SK-N-SH (cell line): ENCODE measurements around the gene AREG. TPM values are rescaled to one million over a fixed set of nuclear protein-coding genes. Genes with fewer than 3 reads are reported as not detected.

ENCODE experiments used
- CTCF ChIA-PET: fragments of 300-600, 350-600 bp; formaldehyde crosslinking; extraction: SDS; loops from one replicate; lab custom pipeline; 2021; lab: Yijun Ruan, JAX
- POLR2A ChIA-PET: fragments of 350-600 bp; sonication (Branson Sonifier 250); formaldehyde crosslinking; extraction: SDS; loops from one replicate; lab custom pipeline; 2020; ENCODE audit warnings: antibody characterized with exemption, inconsistent platforms; lab: Yijun Ruan, JAX
- DNase-seq: peaks from one replicate; pipeline ENCODE4 v3.0.0; 2012
- H2AFZ ChIP-seq: fragments of 200-600 bp; sonication (generic); 2 replicates; pipeline ENCODE4 v1.8.1; 2016; ENCODE audit warnings: antibody characterized with exemption, mild to moderate bottlenecking, low read depth
- H3F3A ChIP-seq: fragments of 200-600 bp; sonication (generic); replicated peaks from 2 replicates; pipeline ENCODE3; 2016; ENCODE audit warnings: antibody characterized with exemption, mild to moderate bottlenecking; ENCODE audit not compliant: insufficient read depth
- H3K27ac ChIP-seq, 2 experiments: fragments of 200-500 bp in 1 of 2; fragments of 200-600 bp in 1 of 2; sonication (Bioruptor generic) in 1 of 2; sonication (generic), shearing (Covaris generic) in 1 of 2; 2 replicates each; pipeline versions ENCODE4 v1.5.1 to v1.6.1; 2014 to 2016; ENCODE audit warnings: low read depth in 2 of 2, inconsistent platforms in 1 of 2, low read length in 1 of 2, mild to moderate bottlenecking in 1 of 2, mixed read lengths in 1 of 2
- H3K27me3 ChIP-seq: fragments of 200-600 bp; sonication (generic), shearing (Covaris generic); 2 replicates; pipeline ENCODE4 v1.6.1; 2016; ENCODE audit warnings: mixed run types; ENCODE audit not compliant: insufficient read depth
- H3K36me3 ChIP-seq, 2 experiments: fragments of 200-500 bp in 1 of 2; fragments of 200-600 bp in 1 of 2; sonication (Bioruptor generic) in 1 of 2; sonication (generic) in 1 of 2; replicated peaks in 1 of 2; 2 replicates each; pipeline versions ENCODE3 to v1.5.1; 2014 to 2016; ENCODE audit warnings: low read length in 1 of 2, mild to moderate bottlenecking in 1 of 2; ENCODE audit not compliant: insufficient read depth in 2 of 2, control insufficient read depth in 1 of 2
- H3K4me1 ChIP-seq, 2 experiments: fragments of 200-500 bp in 1 of 2; fragments of 200-600 bp in 1 of 2; sonication (Bioruptor generic) in 1 of 2; sonication (generic), shearing (Covaris generic) in 1 of 2; 2 replicates each; pipeline versions ENCODE4 v1.5.1 to v1.6.1; 2014 to 2016; ENCODE audit warnings: low read depth in 1 of 2, low read length in 1 of 2, mixed run types in 1 of 2; ENCODE audit not compliant: insufficient read depth in 2 of 2, control insufficient read depth in 1 of 2
- H3K4me2 ChIP-seq: fragments of 200-600 bp; sonication (generic), shearing (Covaris generic); 2 replicates; pipeline ENCODE4 v1.6.1; 2017; ENCODE audit warnings: mixed run types
- H3K4me3 ChIP-seq, 2 experiments: fragments of 200-500 bp in 1 of 2; fragments of 200-600 bp in 1 of 2; sonication (Bioruptor generic) in 1 of 2; sonication (generic), shearing (Covaris generic) in 1 of 2; 2 replicates each; pipeline versions ENCODE4 v1.5.1 to v1.8.1; 2014 to 2016; ENCODE audit warnings: low read depth in 2 of 2, inconsistent platforms in 1 of 2, low read length in 1 of 2, mild to moderate bottlenecking in 1 of 2, mixed read lengths in 1 of 2, moderate library complexity in 1 of 2
- H3K79me2 ChIP-seq: fragments of 200-600 bp; sonication (generic); 2 replicates; pipeline ENCODE4 v1.8.1; 2017; ENCODE audit warnings: mild to moderate bottlenecking; ENCODE audit not compliant: insufficient read depth
- H3K9ac ChIP-seq: fragments of 200-600 bp; sonication (generic); 2 replicates; pipeline ENCODE4 v1.6.1; 2017; ENCODE audit warnings: mixed run types
- H3K9me2 ChIP-seq: fragments of 200-600 bp; sonication (generic); 2 replicates; pipeline ENCODE4 v1.6.1; 2017; ENCODE audit warnings: mixed run types
- H3K9me3 ChIP-seq: fragments of 200-600 bp; sonication (generic); 2 replicates; pipeline ENCODE4 v1.6.1; 2017; ENCODE audit warnings: mixed run types, mild to moderate bottlenecking, moderate library complexity
- H4K20me1 ChIP-seq: fragments of 200-600 bp; sonication (generic); 2 replicates; pipeline ENCODE4 v1.6.1; 2017; ENCODE audit warnings: mild to moderate bottlenecking, mixed run types; ENCODE audit not compliant: insufficient read depth
- ELF1 ChIP-seq: IDR thresholded peaks from 2 replicates; pipeline ENCODE4 v1.4.0; 2012
- FOXJ3 ChIP-seq: sonication (generic); formaldehyde crosslinking; IDR thresholded peaks from 2 replicates; pipeline ENCODE4 v1.5.1; 2020; ENCODE audit warnings: mild to moderate bottlenecking, missing genetic modification reagents
- FOXM1 ChIP-seq: IDR thresholded peaks from 2 replicates; pipeline ENCODE4 v1.4.0; 2012; ENCODE audit warnings: low read depth, mild to moderate bottlenecking
- MEF2A ChIP-seq: IDR thresholded peaks from 2 replicates; pipeline ENCODE4 v1.4.0; 2012; ENCODE audit warnings: low read depth, borderline replicate concordance
- TCF12 ChIP-seq: IDR thresholded peaks from 2 replicates; pipeline ENCODE4 v1.4.0; 2012
- TEAD4 ChIP-seq: IDR thresholded peaks from 2 replicates; pipeline ENCODE4 v1.4.0; 2012; ENCODE audit warnings: mild to moderate bottlenecking, borderline replicate concordance; ENCODE audit not compliant: insufficient read depth
- YY1 ChIP-seq: IDR thresholded peaks from 2 replicates; pipeline ENCODE4 v1.4.0; 2012; ENCODE audit warnings: low read depth, mild to moderate bottlenecking
- WGBS: methylation state at CpG from one replicate; pipeline ENCODE4 v1.1.6; 2017; ENCODE audit warnings: low lambda C conversion rate; 5-methylcytosine and 5-hydroxymethylcytosine counted together
- polyA plus RNA-seq, 3 experiments: library from polyadenylated mRNA; depleted of rRNA; stranded (reverse); fragments of >200 nt; gene quantifications; 2 replicates each; pipeline ENCODE4 v1.2.3, GENCODE V29; 2012
- TF ChIP-seq, protein P1 (sequence below): fragments of 150-350 bp; IDR thresholded peaks from 2 replicates; pipeline ENCODE4 v1.6.1; 2016; ENCODE audit warnings: mild to moderate bottlenecking, low read depth, low read length
- TF ChIP-seq, protein P2 (sequence below): IDR thresholded peaks from 2 replicates; pipeline ENCODE4; 2012
- TF ChIP-seq, protein P3 (sequence below): fragments of 200-600 bp; sonication (generic); IDR thresholded peaks from 2 replicates; pipeline ENCODE4 v1.6.1; 2017; ENCODE audit warnings: antibody characterized with exemption, mild to moderate bottlenecking, moderate library complexity
- TF ChIP-seq, protein P4 (sequence below): IDR thresholded peaks from 2 replicates; pipeline ENCODE4 v1.6.1; 2012; ENCODE audit warnings: mild to moderate bottlenecking, low read depth, low read length, moderate library complexity

The AREG gene
- polyA plus RNA-seq, 1 of the 3 experiments (the other 2 are of a cell fraction): not detected

- H3K4me3 ChIP-seq: no peak overlapping the region
- 12% methylated on average over 3 of the region's 3 CpGs for WGBS
- no peaks in the 10 kb centered on the region for H3K79me2 ChIP-seq
- H3K27ac ChIP-seq: no peak overlapping the region
- H3K27me3 ChIP-seq: peaks cover 21% of the 10 kb centered on the region; the same call in 1 of the 2 replicates
- no peaks in the 10 kb centered on the region for H4K20me1 ChIP-seq
- no peak overlapping the region for H3K9ac ChIP-seq
- H2AFZ ChIP-seq: no peak overlapping the region
- ChIA-PET CTCF (no interaction called here), POLR2A (no interaction called here)
- no peaks in the 10 kb centered on the region for H3K9me3 ChIP-seq
- DNase-seq: no peak
- H3F3A ChIP-seq: no peaks in the 10 kb centered on the region
- TF ChIP-seq TCF12 (no peak), MEF2A (no peak), ELF1 (no peak), TEAD4 (no peak), YY1 (no peak), FOXJ3 (CRISPR knock-in tag) (no peak)
- TF ChIP-seq, protein P1, sequence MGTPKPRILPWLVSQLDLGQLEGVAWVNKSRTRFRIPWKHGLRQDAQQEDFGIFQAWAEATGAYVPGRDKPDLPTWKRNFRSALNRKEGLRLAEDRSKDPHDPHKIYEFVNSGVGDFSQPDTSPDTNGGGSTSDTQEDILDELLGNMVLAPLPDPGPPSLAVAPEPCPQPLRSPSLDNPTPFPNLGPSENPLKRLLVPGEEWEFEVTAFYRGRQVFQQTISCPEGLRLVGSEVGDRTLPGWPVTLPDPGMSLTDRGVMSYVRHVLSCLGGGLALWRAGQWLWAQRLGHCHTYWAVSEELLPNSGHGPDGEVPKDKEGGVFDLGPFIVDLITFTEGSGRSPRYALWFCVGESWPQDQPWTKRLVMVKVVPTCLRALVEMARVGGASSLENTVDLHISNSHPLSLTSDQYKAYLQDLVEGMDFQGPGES: no peak
- TF ChIP-seq, protein P2, sequence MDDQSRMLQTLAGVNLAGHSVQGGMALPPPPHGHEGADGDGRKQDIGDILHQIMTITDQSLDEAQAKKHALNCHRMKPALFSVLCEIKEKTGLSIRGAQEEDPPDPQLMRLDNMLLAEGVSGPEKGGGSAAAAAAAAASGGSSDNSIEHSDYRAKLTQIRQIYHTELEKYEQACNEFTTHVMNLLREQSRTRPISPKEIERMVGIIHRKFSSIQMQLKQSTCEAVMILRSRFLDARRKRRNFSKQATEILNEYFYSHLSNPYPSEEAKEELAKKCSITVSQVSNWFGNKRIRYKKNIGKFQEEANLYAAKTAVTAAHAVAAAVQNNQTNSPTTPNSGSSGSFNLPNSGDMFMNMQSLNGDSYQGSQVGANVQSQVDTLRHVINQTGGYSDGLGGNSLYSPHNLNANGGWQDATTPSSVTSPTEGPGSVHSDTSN: no peak
- TF ChIP-seq, protein P3, sequence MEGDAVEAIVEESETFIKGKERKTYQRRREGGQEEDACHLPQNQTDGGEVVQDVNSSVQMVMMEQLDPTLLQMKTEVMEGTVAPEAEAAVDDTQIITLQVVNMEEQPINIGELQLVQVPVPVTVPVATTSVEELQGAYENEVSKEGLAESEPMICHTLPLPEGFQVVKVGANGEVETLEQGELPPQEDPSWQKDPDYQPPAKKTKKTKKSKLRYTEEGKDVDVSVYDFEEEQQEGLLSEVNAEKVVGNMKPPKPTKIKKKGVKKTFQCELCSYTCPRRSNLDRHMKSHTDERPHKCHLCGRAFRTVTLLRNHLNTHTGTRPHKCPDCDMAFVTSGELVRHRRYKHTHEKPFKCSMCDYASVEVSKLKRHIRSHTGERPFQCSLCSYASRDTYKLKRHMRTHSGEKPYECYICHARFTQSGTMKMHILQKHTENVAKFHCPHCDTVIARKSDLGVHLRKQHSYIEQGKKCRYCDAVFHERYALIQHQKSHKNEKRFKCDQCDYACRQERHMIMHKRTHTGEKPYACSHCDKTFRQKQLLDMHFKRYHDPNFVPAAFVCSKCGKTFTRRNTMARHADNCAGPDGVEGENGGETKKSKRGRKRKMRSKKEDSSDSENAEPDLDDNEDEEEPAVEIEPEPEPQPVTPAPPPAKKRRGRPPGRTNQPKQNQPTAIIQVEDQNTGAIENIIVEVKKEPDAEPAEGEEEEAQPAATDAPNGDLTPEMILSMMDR: no peak
- H3K9me2 ChIP-seq: no peaks in the 10 kb centered on the region
- no peaks in the 10 kb centered on the region for H3K4me1 ChIP-seq
- no peaks in the 10 kb centered on the region for H3K36me3 ChIP-seq
- H3K4me2 ChIP-seq: no peak overlapping the region
Observed at GRCh38 chr4:74408639-74409038, 36.3 kb upstream of the AREG start.

GRCh38 chr4:74410272-74410671 lies 34.7 kb upstream of the AREG start:
- Histone ChIP-seq H3K4me2 (no peak overlapping the region), H3F3A (no peaks in the 10 kb centered on the region), H3K36me3 (no peaks in the 10 kb centered on the region), H3K4me3 (no peak overlapping the region), H3K27me3 (peaks cover 11% of the 10 kb centered on the region; the same call in 1 of the 2 replicates), H3K9me3 (no peaks in the 10 kb centered on the region), H3K27ac (no peak overlapping the region), H3K79me2 (no peaks in the 10 kb centered on the region), H4K20me1 (no peaks in the 10 kb centered on the region), H3K9ac (no peak overlapping the region), H3K4me1 (no peaks in the 10 kb centered on the region), H2AFZ (no peak overlapping the region), H3K9me2 (no peaks in the 10 kb centered on the region)
- ChIA-PET POLR2A (no interaction called here), CTCF (no interaction called here)
- no peak for DNase-seq
- TF ChIP-seq, protein P4, sequence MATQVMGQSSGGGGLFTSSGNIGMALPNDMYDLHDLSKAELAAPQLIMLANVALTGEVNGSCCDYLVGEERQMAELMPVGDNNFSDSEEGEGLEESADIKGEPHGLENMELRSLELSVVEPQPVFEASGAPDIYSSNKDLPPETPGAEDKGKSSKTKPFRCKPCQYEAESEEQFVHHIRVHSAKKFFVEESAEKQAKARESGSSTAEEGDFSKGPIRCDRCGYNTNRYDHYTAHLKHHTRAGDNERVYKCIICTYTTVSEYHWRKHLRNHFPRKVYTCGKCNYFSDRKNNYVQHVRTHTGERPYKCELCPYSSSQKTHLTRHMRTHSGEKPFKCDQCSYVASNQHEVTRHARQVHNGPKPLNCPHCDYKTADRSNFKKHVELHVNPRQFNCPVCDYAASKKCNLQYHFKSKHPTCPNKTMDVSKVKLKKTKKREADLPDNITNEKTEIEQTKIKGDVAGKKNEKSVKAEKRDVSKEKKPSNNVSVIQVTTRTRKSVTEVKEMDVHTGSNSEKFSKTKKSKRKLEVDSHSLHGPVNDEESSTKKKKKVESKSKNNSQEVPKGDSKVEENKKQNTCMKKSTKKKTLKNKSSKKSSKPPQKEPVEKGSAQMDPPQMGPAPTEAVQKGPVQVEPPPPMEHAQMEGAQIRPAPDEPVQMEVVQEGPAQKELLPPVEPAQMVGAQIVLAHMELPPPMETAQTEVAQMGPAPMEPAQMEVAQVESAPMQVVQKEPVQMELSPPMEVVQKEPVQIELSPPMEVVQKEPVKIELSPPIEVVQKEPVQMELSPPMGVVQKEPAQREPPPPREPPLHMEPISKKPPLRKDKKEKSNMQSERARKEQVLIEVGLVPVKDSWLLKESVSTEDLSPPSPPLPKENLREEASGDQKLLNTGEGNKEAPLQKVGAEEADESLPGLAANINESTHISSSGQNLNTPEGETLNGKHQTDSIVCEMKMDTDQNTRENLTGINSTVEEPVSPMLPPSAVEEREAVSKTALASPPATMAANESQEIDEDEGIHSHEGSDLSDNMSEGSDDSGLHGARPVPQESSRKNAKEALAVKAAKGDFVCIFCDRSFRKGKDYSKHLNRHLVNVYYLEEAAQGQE: no peak
- TF ChIP-seq TCF12 (no peak), FOXM1 (no peak)
- 5% methylated on average over 2 of the region's 2 CpGs for WGBS
